ENCODE data around the gene GDF11.

DNA sequence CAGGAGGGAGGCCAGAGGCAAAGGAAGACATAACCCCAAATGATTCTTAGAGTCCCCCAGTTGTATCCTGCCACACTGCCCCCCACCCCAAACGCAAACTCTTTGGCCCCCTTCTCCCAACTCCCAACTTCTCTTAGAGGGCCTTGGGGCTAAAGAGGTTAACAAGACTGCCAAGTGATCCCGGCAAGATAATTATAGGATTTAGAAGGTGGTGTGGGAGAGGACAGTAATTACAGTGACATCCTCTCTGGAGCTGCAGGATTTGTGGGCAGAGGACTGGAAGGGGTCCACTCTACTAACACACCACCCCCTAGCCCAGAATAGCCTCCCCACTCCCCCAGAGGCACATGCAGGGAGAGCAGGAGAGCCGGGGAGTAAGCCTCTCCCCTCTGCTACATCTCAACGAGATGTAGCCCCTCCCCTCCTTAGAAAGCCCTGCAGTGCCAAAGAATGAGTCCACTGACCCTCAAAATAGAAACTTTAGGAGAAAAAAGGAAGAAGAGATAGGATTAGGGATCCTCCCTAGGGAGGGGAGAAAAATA lies 5.3 kb upstream of the GDF11 start:
- no peak for TF ChIP-seq POLR2A (IDR thresholded peaks at IDR 0.05; ENCODE audit: extremely low read depth, insufficient read length)
- no peak for TF ChIP-seq CTCF (IDR thresholded peaks at IDR 0.05; ENCODE audit: low read depth, low read length)
- TF ChIP-seq MYC (IDR thresholded peaks at IDR 0.05; ENCODE audit: low read depth, low read length) = no peak
- TF ChIP-seq MAX (IDR thresholded peaks at IDR 0.05; ENCODE audit: low read depth, low read length) = no peak

Measured in NB4 (cell line).